K562 (cell line): Measurements from ENCODE around the gene DCLK2. TPM values are rescaled to one million over a fixed set of nuclear protein-coding genes. Genes with fewer than 3 reads are reported as not detected.
"Not testable (repeated sequence)": the region's sequence is repeated elsewhere in the genome, so short reads cannot be mapped to it uniquely, and the experiment has no call there.

Experiments used
- ATAC-seq: fragments of 200-7000 bp; cut with Tn5 transposase; 3 replicates; pipeline ENCODE4 v1.9.1; 2020; ENCODE audit warnings: moderate library complexity
- BruUV-seq: library from RNA; stranded (reverse); fragments of 400-500 nt; replicated peaks from 2 replicates; lab custom pipeline; 2021; lab: Mats Ljungman, UMichigan
- CTCF ChIA-PET: fragments of 300-600 bp; formaldehyde crosslinking; extraction: SDS; loops from one replicate; lab custom pipeline; 2021; ENCODE audit warnings: low intra/inter-chr PET ratio; lab: Yijun Ruan, JAX
- POLR2A ChIA-PET: fragments of 300-600, 350-650 bp; sonication (Branson Sonifier 250); formaldehyde crosslinking; extraction: SDS; loops from one replicate; lab custom pipeline; 2021; ENCODE audit warnings: antibody characterized with exemption, inconsistent platforms; lab: Yijun Ruan, JAX
- DNase-seq, 4 experiments: peaks; one replicate each; pipeline versions ENCODE4 v3.0.0 to v3.0.0-alpha.2; 2011 to 2018; ENCODE audit warnings: low spot score in 3 of 4, mixed read lengths in 3 of 4; ENCODE audit errors: extremely low read depth in 1 of 4
- FAIRE-seq: peaks from 2 replicates; lab custom pipeline; 2011; peaks lifted over from hg19 to GRCh38; lab: Jason Lieb, UNC
- H2AFZ ChIP-seq: 2 replicates; pipeline ENCODE4 v1.6.0; 2011; ENCODE audit warnings: low read depth, low read length, control low read depth, inconsistent platforms
- H3K27ac ChIP-seq: fragments of 200-600 bp; 3 replicates; pipeline ENCODE4 v1.8.0; 2011; ENCODE audit warnings: low read depth, mild to moderate bottlenecking, control low read depth, inconsistent platforms, low read length, moderate library complexity, mixed read lengths; ENCODE audit errors: extremely low read depth
- H3K27me3 ChIP-seq, 2 experiments: fragments of 300-600 bp in 1 of 2; 2 replicates in 1 of 2; 3 replicates in 1 of 2; pipeline versions ENCODE4 v1.6.0 to v1.8.0; 2011; ENCODE audit warnings: inconsistent platforms in 2 of 2, low read length in 2 of 2, mild to moderate bottlenecking in 1 of 2, mixed read lengths in 1 of 2, moderate library complexity in 1 of 2; ENCODE audit not compliant: control insufficient read depth in 2 of 2, insufficient read depth in 2 of 2
- H3K36me3 ChIP-seq: fragments of 300-600 bp; 3 replicates; pipeline ENCODE4 v1.8.0; 2011; ENCODE audit warnings: mild to moderate bottlenecking, low read length, inconsistent platforms; ENCODE audit not compliant: control insufficient read depth, insufficient read depth
- H3K4me1 ChIP-seq, 2 experiments: fragments of 200-600 bp in 1 of 2; replicated peaks in 1 of 2; 2 replicates in 1 of 2; 3 replicates in 1 of 2; pipeline versions ENCODE4 v1.5.1 to v1.8.0; 2011; ENCODE audit warnings: inconsistent platforms in 2 of 2, low read length in 2 of 2, mild to moderate bottlenecking in 1 of 2, mixed read lengths in 1 of 2, moderate library complexity in 1 of 2; ENCODE audit not compliant: control insufficient read depth in 2 of 2, insufficient read depth in 2 of 2
- H3K4me2 ChIP-seq: 2 replicates; pipeline ENCODE4 v1.6.1; 2011; ENCODE audit warnings: low read length, control low read depth, inconsistent platforms, mixed read lengths; ENCODE audit not compliant: insufficient read depth
- H3K4me3 ChIP-seq: fragments of 200-600 bp; sonication (generic), shearing (Covaris generic); 2 replicates; pipeline ENCODE4 v1.5.1; 2016; ENCODE audit warnings: control low read depth, inconsistent platforms
- H3K79me2 ChIP-seq: fragments of 200-600 bp; 3 replicates; pipeline ENCODE4 v1.8.0; 2011; ENCODE audit warnings: low read length, inconsistent platforms; ENCODE audit not compliant: control insufficient read depth, insufficient read depth
- H3K9ac ChIP-seq, 2 experiments: 2 replicates each; pipeline versions ENCODE4 v1.6.0 to v1.6.1; 2011; ENCODE audit warnings: low read depth in 2 of 2, low read length in 2 of 2, control low read depth in 1 of 2, inconsistent platforms in 1 of 2, mild to moderate bottlenecking in 1 of 2, mixed read lengths in 1 of 2; ENCODE audit not compliant: insufficient read depth in 1 of 2
- H3K9me1 ChIP-seq: one replicate; pipeline ENCODE4 v1.6.0; 2011; ENCODE audit warnings: inconsistent platforms, mild to moderate bottlenecking, low read length, moderate library complexity; ENCODE audit not compliant: control insufficient read depth, insufficient read depth
- H3K9me3 ChIP-seq: replicated peaks from 2 replicates; pipeline ENCODE4 v1.5.1; 2011; ENCODE audit warnings: low read depth, low read length, inconsistent platforms; ENCODE audit not compliant: control insufficient read depth, insufficient read depth
- H4K20me1 ChIP-seq: replicated peaks from 2 replicates; pipeline ENCODE4 v1.6.1; 2011; ENCODE audit warnings: low read length, inconsistent platforms, mixed read lengths; ENCODE audit not compliant: control insufficient read depth, insufficient read depth
- MTF1 ChIP-seq: fragments of 250-450 bp; sonication (Bioruptor Pico); IDR thresholded peaks from 2 replicates; pipeline ENCODE4 v1.9.0; 2021; ENCODE audit warnings: moderate library complexity, mild to moderate bottlenecking, inconsistent platforms, borderline replicate concordance
- NFYB ChIP-seq: IDR thresholded peaks from 2 replicates; pipeline ENCODE4 v1.6.1; 2011; ENCODE audit warnings: mild to moderate bottlenecking, moderate library complexity; ENCODE audit not compliant: insufficient read length; ENCODE audit errors: extremely low read depth
- SAFB ChIP-seq: fragments of 200-400 bp; formaldehyde crosslinking; IDR thresholded peaks from 2 replicates; pipeline ENCODE4 v1.6.1; 2017; ENCODE audit warnings: low read depth, low read length, borderline replicate concordance
- ZNF146 ChIP-seq: IDR thresholded peaks from one replicate; pipeline ENCODE4 v1.6.1; 2018; ENCODE audit warnings: missing compliant biosample characterization; ENCODE audit not compliant: unreplicated experiment
- WGBS: fragments of 100-300 bp; shearing (Covaris generic); methylation state at CpG from one replicate; pipeline ENCODE4 v1.1.6; 2016; ENCODE audit warnings: low coverage, mixed read lengths; ENCODE audit not compliant: insufficient coverage; ENCODE audit errors: missing lambda C conversion rate; 5-methylcytosine and 5-hydroxymethylcytosine counted together
- in situ Hi-C: fragments of 300-500 bp; cut with MboI; formaldehyde crosslinking; loops from 4 replicates; pipeline ENCODE4 v1.15.0; 2018; ENCODE audit warnings: inconsistent platforms, mixed read lengths
- intact Hi-C: fragments of 100-400 bp; cut with micrococcal nuclease; formaldehyde crosslinking; loops from 2 replicates; pipeline ENCODE4 v1.14.2; 2022
- polyA plus RNA-seq, 8 experiments: library from polyadenylated mRNA; depleted of rRNA in 4 of 8; stranded (reverse) in 5 of 8; unstranded in 3 of 8; fragments of >200 nt; fragmentation: Nextera tagmentation in 2 of 8; fragmentation: Illumina TruSeq in 1 of 8; extraction: Ambion mirVana in 2 of 8; extraction: Trizol in 1 of 8; gene quantifications; 2 replicates each; pipeline versions ENCODE4 v1.2.1 to v1.2.3, GENCODE V29; 2011 to 2014; ENCODE audit warnings: inconsistent platforms in 1 of 8, missing spikeins in 1 of 8
- total RNA-seq, 7 experiments: library from RNA; depleted of rRNA in 6 of 7; stranded (reverse); fragments of >200 nt in 6 of 7; fragmentation: Illumina TruSeq in 2 of 7; extraction: Trizol in 2 of 7; gene quantifications; 2 replicates each; pipeline versions ENCODE4 v1.2.1 to v1.2.3, GENCODE V29; 2011 to 2021; ENCODE audit warnings: low replicate concordance in 1 of 7
- TF ChIP-seq, protein P1 (sequence below), 2 experiments: fragments of 450-650 bp in 1 of 2; sonication (generic) in 1 of 2; formaldehyde crosslinking in 1 of 2; IDR thresholded peaks; 2 replicates each; pipeline versions ENCODE4 v1.7.1 to v1.9.0; 2016 to 2022; ENCODE audit warnings: inconsistent platforms in 1 of 2, mild to moderate bottlenecking in 1 of 2, missing genetic modification reagents in 1 of 2

Gene DCLK2
- total and polyA plus RNA-seq, 9 of the 15 experiments (the other 6 are each of a cell fraction or from before 2014, with no cell fraction given): not detected

DNA sequence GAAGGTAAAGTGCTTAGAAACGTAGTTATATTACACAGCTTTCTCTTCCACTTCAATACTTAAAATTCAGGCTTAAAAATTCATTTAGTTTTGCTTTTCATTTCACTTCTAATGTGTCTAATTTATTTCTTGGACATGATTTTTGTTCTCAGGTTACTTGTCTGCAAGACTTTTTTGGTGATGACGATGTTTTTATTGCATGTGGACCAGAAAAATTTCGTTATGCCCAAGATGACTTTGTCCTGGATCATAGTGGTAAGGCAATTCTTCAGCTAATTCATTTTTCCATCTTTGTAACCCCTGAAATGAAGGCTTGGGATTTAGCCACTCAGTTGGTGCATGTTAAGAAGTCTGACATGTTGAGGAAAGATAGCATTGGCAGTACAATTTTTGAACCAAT is 114.7 kb downstream of the DCLK2 start (continued):
- TF ChIP-seq, protein P1, sequence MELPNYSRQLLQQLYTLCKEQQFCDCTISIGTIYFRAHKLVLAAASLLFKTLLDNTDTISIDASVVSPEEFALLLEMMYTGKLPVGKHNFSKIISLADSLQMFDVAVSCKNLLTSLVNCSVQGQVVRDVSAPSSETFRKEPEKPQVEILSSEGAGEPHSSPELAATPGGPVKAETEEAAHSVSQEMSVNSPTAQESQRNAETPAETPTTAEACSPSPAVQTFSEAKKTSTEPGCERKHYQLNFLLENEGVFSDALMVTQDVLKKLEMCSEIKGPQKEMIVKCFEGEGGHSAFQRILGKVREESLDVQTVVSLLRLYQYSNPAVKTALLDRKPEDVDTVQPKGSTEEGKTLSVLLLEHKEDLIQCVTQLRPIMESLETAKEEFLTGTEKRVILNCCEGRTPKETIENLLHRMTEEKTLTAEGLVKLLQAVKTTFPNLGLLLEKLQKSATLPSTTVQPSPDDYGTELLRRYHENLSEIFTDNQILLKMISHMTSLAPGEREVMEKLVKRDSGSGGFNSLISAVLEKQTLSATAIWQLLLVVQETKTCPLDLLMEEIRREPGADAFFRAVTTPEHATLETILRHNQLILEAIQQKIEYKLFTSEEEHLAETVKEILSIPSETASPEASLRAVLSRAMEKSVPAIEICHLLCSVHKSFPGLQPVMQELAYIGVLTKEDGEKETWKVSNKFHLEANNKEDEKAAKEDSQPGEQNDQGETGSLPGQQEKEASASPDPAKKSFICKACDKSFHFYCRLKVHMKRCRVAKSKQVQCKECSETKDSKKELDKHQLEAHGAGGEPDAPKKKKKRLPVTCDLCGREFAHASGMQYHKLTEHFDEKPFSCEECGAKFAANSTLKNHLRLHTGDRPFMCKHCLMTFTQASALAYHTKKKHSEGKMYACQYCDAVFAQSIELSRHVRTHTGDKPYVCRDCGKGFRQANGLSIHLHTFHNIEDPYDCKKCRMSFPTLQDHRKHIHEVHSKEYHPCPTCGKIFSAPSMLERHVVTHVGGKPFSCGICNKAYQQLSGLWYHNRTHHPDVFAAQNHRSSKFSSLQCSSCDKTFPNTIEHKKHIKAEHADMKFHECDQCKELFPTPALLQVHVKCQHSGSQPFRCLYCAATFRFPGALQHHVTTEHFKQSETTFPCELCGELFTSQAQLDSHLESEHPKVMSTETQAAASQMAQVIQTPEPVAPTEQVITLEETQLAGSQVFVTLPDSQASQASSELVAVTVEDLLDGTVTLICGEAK (IDR thresholded peaks at IDR 0.05): no peak
- TF ChIP-seq, protein P1 (CRISPR knock-in tag; IDR thresholded peaks at IDR 0.05): no peak
- TF ChIP-seq MTF1 (CRISPR knock-in tag) (no peak), NFYB (no peak), ZNF146 (no peak), SAFB (no peak)

DNA sequence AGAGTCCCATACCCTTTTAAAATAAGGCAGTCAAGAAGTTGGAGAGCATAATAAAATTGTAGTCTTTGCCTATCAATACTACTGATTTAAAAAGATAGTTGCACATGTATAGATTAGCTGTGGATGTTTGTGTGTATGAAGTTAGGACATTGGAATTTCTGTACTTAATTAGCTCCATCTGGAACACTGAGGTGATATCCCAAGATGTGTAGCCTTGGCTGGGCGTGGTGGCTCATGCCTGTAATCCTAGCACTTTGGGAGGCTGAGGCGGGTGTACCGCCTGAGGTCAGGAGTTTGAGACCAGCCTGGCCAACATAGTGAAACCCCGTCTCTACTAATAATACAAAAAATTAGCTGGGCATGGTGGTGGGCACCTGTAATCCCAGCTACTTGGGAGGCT is 119.0 kb downstream of the DCLK2 start:
- intact Hi-C loops, H3K9me1 ChIP-seq, H3K4me2 ChIP-seq, H3K9me3 ChIP-seq, DNase-seq, H3K36me3 ChIP-seq, H3K27me3 ChIP-seq, H3K27ac ChIP-seq, H3K9ac ChIP-seq, ATAC-seq, H3K79me2 ChIP-seq, POLR2A ChIA-PET, H4K20me1 ChIP-seq, H2AFZ ChIP-seq, H3K4me1 ChIP-seq, FAIRE-seq, in situ Hi-C loops, BruUV-seq, CTCF ChIA-PET, H3K4me3 ChIP-seq: not testable (repeated sequence)
- WGBS: 0% methylated on average over 4 of the region's 4 CpGs
